IMR-90 (cell line): Measurements from ENCODE around the gene FAAP20.

Experiments
- FOS ChIP-seq: fragments of 150-350 bp; IDR thresholded peaks from 2 replicates; pipeline ENCODE4 v1.6.1; 2016; ENCODE audit warnings: low read depth, low read length
- MAFK ChIP-seq: IDR thresholded peaks from 2 replicates; pipeline ENCODE4 v1.6.1; 2012; ENCODE audit warnings: low read depth, low read length, improper control_type of control experiment
- POLR2A ChIP-seq: IDR thresholded peaks from 2 replicates; pipeline ENCODE4 v1.6.1; 2012; ENCODE audit warnings: mild to moderate bottlenecking, low read depth, low read length
- RAD21 ChIP-seq: IDR thresholded peaks from 2 replicates; pipeline ENCODE4 v1.6.1; 2012; ENCODE audit warnings: low read length, improper control_type of control experiment
- USF2 ChIP-seq: fragments of 150-350 bp; IDR thresholded peaks from 2 replicates; pipeline ENCODE4 v1.6.1; 2017; ENCODE audit warnings: mild to moderate bottlenecking, antibody characterized with exemption, low read length, low read depth
- TF ChIP-seq, protein P1 (sequence below): conservative IDR thresholded peaks from 2 replicates; pipeline ENCODE4 v1.5.1; 2012; ENCODE audit warnings: mild to moderate bottlenecking, low read depth, low read length, improper control_type of control experiment

GRCh38 chr1:2177946-2178538 lies 16.5 kb downstream of the FAAP20 start:
- TF ChIP-seq, protein P1, sequence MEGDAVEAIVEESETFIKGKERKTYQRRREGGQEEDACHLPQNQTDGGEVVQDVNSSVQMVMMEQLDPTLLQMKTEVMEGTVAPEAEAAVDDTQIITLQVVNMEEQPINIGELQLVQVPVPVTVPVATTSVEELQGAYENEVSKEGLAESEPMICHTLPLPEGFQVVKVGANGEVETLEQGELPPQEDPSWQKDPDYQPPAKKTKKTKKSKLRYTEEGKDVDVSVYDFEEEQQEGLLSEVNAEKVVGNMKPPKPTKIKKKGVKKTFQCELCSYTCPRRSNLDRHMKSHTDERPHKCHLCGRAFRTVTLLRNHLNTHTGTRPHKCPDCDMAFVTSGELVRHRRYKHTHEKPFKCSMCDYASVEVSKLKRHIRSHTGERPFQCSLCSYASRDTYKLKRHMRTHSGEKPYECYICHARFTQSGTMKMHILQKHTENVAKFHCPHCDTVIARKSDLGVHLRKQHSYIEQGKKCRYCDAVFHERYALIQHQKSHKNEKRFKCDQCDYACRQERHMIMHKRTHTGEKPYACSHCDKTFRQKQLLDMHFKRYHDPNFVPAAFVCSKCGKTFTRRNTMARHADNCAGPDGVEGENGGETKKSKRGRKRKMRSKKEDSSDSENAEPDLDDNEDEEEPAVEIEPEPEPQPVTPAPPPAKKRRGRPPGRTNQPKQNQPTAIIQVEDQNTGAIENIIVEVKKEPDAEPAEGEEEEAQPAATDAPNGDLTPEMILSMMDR = no peak
- TF ChIP-seq FOS = no peak
- no peak for TF ChIP-seq POLR2A
- no peak for TF ChIP-seq RAD21
- TF ChIP-seq USF2 = no peak
- TF ChIP-seq MAFK = no peak
